HEK293T (cell line): ENCODE results near the gene FAM120B.

ENCODE experiments used
- CTCF ChIA-PET: fragments of 350-600 bp; formaldehyde crosslinking; extraction: SDS; loops from one replicate; lab custom pipeline; 2021; ENCODE audit warnings: antibody characterized with exemption, inconsistent platforms; lab: Yijun Ruan, JAX
- POLR2A ChIA-PET: fragments of 350-600 bp; formaldehyde crosslinking; extraction: SDS; loops from one replicate; lab custom pipeline; 2020; ENCODE audit warnings: antibody characterized with exemption, inconsistent platforms; lab: Yijun Ruan, JAX
- DNase-seq: peaks from one replicate; pipeline ENCODE4 v3.0.0; 2012; ENCODE audit warnings: mixed read lengths; ENCODE audit errors: extremely low spot score
- ARNT ChIP-seq: fragments of 450-650 bp; IDR thresholded peaks from 2 replicates; pipeline ENCODE4 v1.6.1; 2017; ENCODE audit warnings: mild to moderate bottlenecking
- BHLHE40 ChIP-seq: fragments of 450-650 bp; IDR thresholded peaks from 2 replicates; pipeline ENCODE4 v1.6.1; 2016; ENCODE audit warnings: mild to moderate bottlenecking, moderate library complexity, borderline replicate concordance
- CTBP1 ChIP-seq: fragments of 450-650 bp; IDR thresholded peaks from 2 replicates; pipeline ENCODE4 v1.6.1; 2016; ENCODE audit warnings: borderline replicate concordance
- ELF4 ChIP-seq: fragments of 450-650 bp; IDR thresholded peaks from 2 replicates; pipeline ENCODE4 v1.6.1; 2017; ENCODE audit warnings: antibody characterized with exemption
- FOXA1 ChIP-seq: fragments of 450-650 bp; IDR thresholded peaks from 2 replicates; pipeline ENCODE4 v1.6.1; 2016; ENCODE audit warnings: mild to moderate bottlenecking
- FOXK2 ChIP-seq: fragments of 450-650 bp; IDR thresholded peaks from 2 replicates; pipeline ENCODE4 v1.6.1; 2016; ENCODE audit warnings: mild to moderate bottlenecking
- FOXM1 ChIP-seq: fragments of 450-650 bp; IDR thresholded peaks from 2 replicates; pipeline ENCODE4 v1.6.1; 2017; ENCODE audit warnings: mild to moderate bottlenecking, borderline replicate concordance
- HDGF ChIP-seq: fragments of 450-650 bp; IDR thresholded peaks from 2 replicates; pipeline ENCODE4 v1.6.1; 2017; ENCODE audit warnings: antibody characterized with exemption, borderline replicate concordance
- L3MBTL2 ChIP-seq: fragments of 450-650 bp; conservative IDR thresholded peaks from 2 replicates; pipeline ENCODE4 v1.6.1; 2016; ENCODE audit warnings: mild to moderate bottlenecking
- LEF1 ChIP-seq: fragments of 450-650 bp; IDR thresholded peaks from 2 replicates; pipeline ENCODE4 v1.6.1; 2017; ENCODE audit warnings: mild to moderate bottlenecking, borderline replicate concordance
- NFRKB ChIP-seq: fragments of 450-650 bp; IDR thresholded peaks from 2 replicates; pipeline ENCODE4 v1.6.1; 2016; ENCODE audit warnings: mild to moderate bottlenecking, moderate library complexity
- SP1 ChIP-seq: fragments of 450-650 bp; IDR thresholded peaks from 2 replicates; pipeline ENCODE4 v1.6.1; 2017
- SUZ12 ChIP-seq: fragments of 450-650 bp; IDR thresholded peaks from 2 replicates; pipeline ENCODE4 v1.6.1; 2016; ENCODE audit warnings: mild to moderate bottlenecking
- TARDBP ChIP-seq: fragments of 450-650 bp; IDR thresholded peaks from 2 replicates; pipeline ENCODE4 v1.6.1; 2016
- ZNF384 ChIP-seq: fragments of 450-650 bp; IDR thresholded peaks from 2 replicates; pipeline ENCODE4 v1.6.1; 2016
- TF ChIP-seq, protein P1 (sequence below): fragments of 450-650 bp; IDR thresholded peaks from 2 replicates; pipeline ENCODE4 v1.6.1; 2016

The FAM120B gene

DNA sequence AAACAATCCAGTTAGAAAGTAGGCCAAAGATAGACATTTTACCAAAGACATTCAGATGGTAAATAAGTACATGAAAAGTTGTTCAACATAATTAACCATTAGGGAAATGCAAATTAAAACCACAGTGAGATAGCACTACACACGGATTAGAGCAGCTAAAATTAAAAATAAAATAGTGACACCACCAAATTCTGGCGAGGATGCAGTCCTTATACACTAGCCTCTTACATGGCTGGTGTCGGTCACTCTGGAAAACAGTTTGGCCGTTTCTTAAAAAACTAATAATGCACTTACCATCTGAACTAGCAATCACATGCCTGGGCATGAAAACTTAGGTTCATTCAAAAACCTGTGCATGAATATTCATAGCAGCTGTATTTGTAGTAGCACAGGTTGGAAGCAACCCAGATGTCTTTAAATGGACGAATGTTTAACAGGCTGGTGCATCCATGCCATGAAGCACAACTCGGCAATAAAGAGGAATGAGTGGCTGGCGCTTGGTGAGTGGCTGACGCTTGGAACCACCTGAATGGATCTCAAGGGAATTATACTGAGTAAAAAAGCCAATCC, 77.0 kb downstream of the FAM120B start:
- CTCF ChIA-PET = no interaction called here
- TF ChIP-seq FOXA1 (no peak), TARDBP (no peak), ELF4 (no peak), NFRKB (no peak), ZNF384 (no peak), FOXK2 (no peak), FOXM1 (no peak), SP1 (no peak), ARNT (no peak), L3MBTL2 (no peak), SUZ12 (no peak), BHLHE40 (no peak), CTBP1 (no peak), LEF1 (no peak), HDGF (no peak)
- TF ChIP-seq, protein P1, sequence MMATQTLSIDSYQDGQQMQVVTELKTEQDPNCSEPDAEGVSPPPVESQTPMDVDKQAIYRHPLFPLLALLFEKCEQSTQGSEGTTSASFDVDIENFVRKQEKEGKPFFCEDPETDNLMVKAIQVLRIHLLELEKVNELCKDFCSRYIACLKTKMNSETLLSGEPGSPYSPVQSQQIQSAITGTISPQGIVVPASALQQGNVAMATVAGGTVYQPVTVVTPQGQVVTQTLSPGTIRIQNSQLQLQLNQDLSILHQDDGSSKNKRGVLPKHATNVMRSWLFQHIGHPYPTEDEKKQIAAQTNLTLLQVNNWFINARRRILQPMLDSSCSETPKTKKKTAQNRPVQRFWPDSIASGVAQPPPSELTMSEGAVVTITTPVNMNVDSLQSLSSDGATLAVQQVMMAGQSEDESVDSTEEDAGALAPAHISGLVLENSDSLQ = no peak
- DNase-seq = no peak
- POLR2A ChIA-PET = no interaction called here

DNA sequence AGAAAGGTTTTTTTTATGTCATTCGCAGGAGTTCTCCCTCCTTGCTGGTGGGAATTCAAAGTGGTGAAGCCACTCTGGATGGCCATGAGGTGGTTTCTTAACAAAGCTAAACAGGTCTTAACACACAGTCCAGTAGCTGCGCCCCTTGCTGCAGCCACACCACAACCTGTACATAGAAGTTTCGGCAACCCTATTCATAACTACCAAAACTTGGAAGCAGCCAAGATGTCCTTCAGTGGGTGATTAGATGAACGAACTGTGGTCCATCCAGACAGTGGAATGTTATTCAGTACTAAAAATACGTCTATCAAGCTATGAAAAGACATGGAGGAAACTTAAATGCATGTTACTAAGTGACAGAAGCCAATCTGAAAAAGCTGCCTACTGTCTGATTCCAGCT, 78.9 kb downstream of the FAM120B start:
- no peak for DNase-seq
- POLR2A ChIA-PET = no interaction called here
- TF ChIP-seq L3MBTL2 (no peak), FOXK2 (no peak), ARNT (no peak), CTBP1 (no peak), TARDBP (no peak), SUZ12 (no peak), ELF4 (no peak), FOXA1 (no peak)
- TF ChIP-seq, protein P1 = no peak
- CTCF ChIA-PET = no interaction called here

GRCh38 chr6:170388113-170388512, 81.6 kb downstream of the FAM120B start:
- TF ChIP-seq HDGF (no peak), L3MBTL2 (no peak), BHLHE40 (no peak), TARDBP (no peak), LEF1 (no peak), ZNF384 (no peak)
- TF ChIP-seq, protein P1 = no peak
- CTCF ChIA-PET = no interaction called here
- POLR2A ChIA-PET = no interaction called here
- DNase-seq = no peak

DNA sequence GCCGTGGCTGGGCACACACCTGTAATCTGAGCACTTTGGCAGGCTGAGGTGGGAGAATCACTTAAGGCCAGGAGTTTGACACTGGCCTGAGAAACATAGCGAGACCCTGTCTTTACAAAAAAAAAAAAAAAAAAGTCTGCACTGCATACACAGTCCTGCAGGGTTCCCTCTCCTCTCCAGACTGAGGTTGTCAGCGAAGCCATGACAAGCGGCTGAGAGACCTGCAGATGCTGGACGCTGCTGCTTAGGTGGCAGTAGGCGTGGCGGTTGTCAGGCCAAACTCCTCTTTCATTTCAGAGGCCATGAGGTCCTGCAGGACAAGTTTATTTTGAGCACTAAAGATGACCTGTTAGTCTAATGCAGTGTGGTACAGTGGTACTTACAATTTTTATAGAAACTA, 86.5 kb downstream of the FAM120B start:
- POLR2A ChIA-PET = no interaction called here
- CTCF ChIA-PET = no interaction called here
- DNase-seq = no peak
- TF ChIP-seq FOXM1 (no peak), SUZ12 (no peak), L3MBTL2 (no peak), ELF4 (no peak), NFRKB (no peak), ARNT (no peak), BHLHE40 (no peak), LEF1 (no peak), TARDBP (no peak), FOXA1 (no peak), HDGF (no peak), CTBP1 (no peak), SP1 (no peak), ZNF384 (no peak), FOXK2 (no peak)
- TF ChIP-seq, protein P1 = no peak

GRCh38 chr6:170393807-170394399, 87.3 kb downstream of the FAM120B start:
- TF ChIP-seq BHLHE40 (no peak), FOXA1 (no peak), ZNF384 (no peak), SUZ12 (no peak), FOXM1 (no peak), CTBP1 (no peak), L3MBTL2 (no peak), ARNT (no peak), HDGF (no peak), TARDBP (no peak), ELF4 (no peak), SP1 (no peak), LEF1 (no peak), NFRKB (no peak), FOXK2 (no peak)
- TF ChIP-seq, protein P1 = no peak
- ChIA-PET POLR2A (no interaction called here), CTCF (no interaction called here)
- no peak for DNase-seq
